Caki2 (cell line): Measurements from ENCODE around the gene IGSF3. TPM values are rescaled to one million over a fixed set of nuclear protein-coding genes. Genes with fewer than 3 reads are reported as not detected.
"Not testable (repeated sequence)": the region's sequence is repeated elsewhere in the genome, so short reads cannot be mapped to it uniquely, and the experiment has no call there.

ENCODE experiments used
- DNase-seq: peaks from one replicate; pipeline ENCODE4 v3.0.0-alpha.2; 2015; ENCODE audit warnings: low read depth
- in situ Hi-C: cut with HindIII; loops from 2 replicates; pipeline ENCODE4 v1.10.0; 2016; ENCODE audit warnings: low sequenced_read_pairs, low pct_unique_long_range_greater_than_20kb, mixed read lengths
- total RNA-seq: library from RNA; depleted of rRNA; stranded (reverse); fragments of >200 nt; shearing (Covaris generic); gene quantifications from 2 replicates; pipeline ENCODE4 v1.2.3, GENCODE V29; 2014; ENCODE audit warnings: low replicate concordance

The IGSF3 gene
- total RNA-seq, 1 experiment from 2014 or later = 30.4 TPM

DNA sequence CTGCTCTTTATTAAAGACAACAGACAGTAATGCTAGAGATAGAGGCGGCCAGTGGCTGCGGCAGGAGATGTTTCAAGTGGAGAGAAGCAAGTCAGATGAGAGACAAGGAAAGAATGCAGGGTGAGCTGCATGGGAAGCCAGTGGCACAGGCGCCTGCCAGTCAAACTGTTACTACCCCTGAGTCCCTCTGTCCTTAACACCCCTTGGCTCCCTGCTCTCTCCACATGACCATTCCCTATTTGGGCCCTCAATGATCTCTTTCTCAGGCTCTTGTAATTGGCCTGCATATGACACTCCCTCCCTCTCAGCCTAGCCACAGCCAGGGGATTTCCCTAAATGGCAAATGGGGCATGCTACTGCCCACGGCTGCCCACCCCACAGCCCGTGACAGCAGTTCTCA, 74.1 kb downstream of the IGSF3 start:
- DNase-seq, in situ Hi-C loops: not testable (repeated sequence)

- DNase-seq, in situ Hi-C loops: not testable (repeated sequence)
Measured at GRCh38 chr1:116591951-116592605, 75.5 kb downstream of the IGSF3 start.

DNA sequence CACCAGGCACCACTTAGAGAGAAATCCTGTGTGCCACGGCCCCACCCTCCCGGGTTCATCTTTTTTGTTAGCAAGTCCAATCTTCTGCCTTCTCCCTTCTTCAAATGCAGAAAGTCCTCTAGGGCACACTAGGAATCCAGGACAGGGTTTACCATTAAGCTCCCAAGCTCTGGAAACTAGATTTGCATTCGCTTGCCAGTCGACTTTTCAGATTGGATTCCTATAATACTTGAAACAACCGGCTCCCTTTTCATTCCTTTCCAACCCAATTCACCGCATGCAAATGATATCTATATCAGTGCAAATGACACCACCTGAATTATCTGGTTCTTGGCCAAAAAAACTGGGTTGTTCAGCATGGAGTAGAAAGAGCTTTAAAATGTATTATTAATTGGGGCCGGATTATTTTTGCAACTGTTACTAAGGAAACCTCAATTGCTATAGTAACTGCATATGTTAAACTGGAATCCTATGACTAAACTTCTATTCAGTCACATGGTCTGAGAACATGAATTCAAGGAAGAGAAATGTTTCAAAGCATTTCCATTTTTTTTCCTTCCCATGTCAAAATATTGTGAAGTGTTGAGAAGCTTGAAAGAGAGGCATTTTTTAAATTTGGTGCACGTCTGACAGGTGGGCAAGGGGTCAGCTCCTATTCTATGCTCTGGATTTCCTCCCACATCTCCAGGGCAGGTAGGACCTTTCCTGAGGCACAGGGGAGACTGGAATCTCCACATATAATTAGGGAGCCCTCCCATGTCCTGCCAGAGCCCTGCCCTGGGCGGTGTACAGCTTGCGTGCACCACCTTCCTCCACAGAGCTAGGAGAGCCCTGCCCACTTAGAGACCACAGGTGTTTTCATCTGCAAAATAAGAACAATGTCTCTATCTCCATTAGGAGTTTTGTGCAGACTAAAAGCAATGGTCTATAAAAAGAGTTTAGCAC, 76.3 kb downstream of the IGSF3 start:
- in situ Hi-C loops, DNase-seq: not testable (repeated sequence)

GRCh38 chr1:116590359-116591005, 77.1 kb downstream of the IGSF3 start:
- DNase-seq, in situ Hi-C loops: not testable (repeated sequence)

- DNase-seq = peak; percentile 29
- in situ Hi-C loops = not testable (repeated sequence)
Measured at GRCh38 chr1:116589101-116589735, 78.3 kb downstream of the IGSF3 start.

GRCh38 chr1:116587501-116588227, 79.9 kb downstream of the IGSF3 start:
- in situ Hi-C loops = no loop called here

DNA sequence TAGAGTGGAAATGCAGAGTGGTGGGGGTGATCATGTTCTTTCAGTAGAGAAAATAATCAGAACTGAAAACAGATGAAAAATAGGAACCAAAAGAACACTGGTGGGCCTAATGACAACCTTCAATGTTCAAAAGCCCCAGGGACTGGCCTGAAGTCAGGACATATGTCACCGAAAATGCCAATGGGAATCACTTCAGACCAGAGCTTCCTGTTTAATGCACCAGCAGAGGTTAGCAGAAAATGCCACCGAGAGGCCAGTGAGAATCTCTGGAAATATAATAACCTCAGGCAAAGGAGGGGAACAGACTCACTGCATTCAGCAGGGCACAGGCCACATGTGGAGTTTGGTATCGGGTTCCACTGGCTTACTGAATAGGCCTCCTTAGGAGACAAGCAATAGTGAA, 80.8 kb downstream of the IGSF3 start:
- DNase-seq = no peak
- in situ Hi-C loops = no loop called here

More at GRCh38 chr1:116587501-116588227, 79.9 kb downstream of the IGSF3 start:
- no peak for DNase-seq

DNA sequence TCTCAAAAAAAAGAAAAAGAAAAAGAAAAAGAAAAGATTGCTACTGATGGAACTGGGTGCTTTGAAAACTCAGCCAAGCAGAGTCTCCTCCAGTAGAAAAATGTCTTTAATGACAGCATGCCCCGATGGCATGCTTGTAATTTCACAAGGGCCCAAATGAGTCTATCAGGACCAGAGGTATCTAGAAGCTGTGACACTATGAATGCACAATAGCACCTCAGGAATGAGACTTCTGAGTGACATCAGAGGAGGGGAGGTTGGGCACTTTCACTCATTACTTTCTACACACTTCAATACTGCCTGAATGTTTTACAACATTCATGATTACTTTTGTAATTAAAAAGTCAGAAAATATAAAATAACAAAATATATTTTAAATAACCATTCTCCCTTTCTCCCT, 81.6 kb downstream of the IGSF3 start:
- no peak for DNase-seq
- in situ Hi-C loops = no loop called here

GRCh38 chr1:116581323-116581885, 86.1 kb downstream of the IGSF3 start:
- no peak for DNase-seq
- in situ Hi-C loops = no loop called here

DNA sequence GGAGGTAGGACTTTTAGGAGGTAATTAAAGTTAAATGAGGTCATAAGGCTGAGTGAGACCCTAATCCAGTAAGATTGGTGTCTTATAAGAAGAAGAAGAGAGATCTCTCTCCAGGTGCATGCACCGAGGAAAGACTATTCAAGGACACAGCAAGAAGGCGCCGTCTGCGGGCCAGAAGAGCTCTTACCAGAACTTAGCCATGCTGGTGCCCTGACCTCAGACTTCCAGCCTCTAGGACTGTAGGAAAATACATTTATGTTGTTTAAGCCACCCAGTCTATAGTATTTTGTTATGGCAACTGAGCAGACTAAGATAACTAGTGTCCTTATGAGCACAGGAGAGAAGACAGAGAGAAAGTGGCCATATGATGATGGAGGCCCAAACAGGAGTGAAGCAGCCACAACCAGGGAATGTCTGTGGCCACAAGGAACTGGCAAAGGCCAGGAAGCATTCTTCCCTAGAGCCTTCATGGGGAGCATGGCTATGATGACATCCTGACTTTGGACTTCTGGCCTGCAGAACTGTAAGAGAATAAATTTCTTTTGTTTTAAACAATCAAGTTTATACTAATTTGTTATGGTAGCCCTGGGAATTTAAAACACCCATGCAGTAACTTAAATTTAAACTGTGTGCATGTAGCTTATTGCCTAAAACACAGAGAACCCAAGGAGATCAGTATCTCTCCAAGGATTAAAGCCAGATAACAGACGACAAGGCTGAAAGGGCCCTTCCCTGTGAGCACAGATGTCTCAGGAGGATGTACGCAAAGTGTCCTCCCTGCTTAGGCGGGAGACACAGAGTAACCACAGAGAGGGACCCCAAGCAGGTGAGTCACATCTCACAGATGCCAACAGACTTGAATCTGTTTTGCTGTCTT, 86.8 kb downstream of the IGSF3 start:
- in situ Hi-C loops = no loop called here
- DNase-seq = no peak

- no peak for DNase-seq
- in situ Hi-C loops = no loop called here
Measured at GRCh38 chr1:116579259-116579875, 88.2 kb downstream of the IGSF3 start.

DNA sequence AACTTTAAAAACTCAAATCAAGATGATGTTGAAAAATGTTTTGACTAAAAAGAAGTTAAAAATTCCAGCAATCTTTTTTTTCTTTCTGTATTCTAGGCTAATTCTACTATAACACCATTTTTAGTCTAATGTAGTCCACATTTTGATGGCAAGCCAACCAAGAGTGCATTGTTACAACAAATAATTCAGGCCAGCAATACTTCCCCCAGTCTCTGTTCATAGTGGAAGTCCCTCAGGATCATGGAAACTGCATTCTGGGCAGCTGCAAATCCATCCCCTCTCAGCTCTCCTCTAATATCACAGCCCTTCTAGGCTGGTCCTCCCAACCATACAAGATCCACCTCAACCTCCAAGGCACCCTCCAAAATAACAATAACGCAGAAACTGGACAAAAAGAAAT, 89.0 kb downstream of the IGSF3 start:
- DNase-seq = no peak
- in situ Hi-C loops = no loop called here

GRCh38 chr1:116577759-116578314, 89.7 kb downstream of the IGSF3 start:
- in situ Hi-C loops = no loop called here
- no peak for DNase-seq

GRCh38 chr1:116574581-116575291, 92.8 kb downstream of the IGSF3 start:
- in situ Hi-C loops = no loop called here

DNA sequence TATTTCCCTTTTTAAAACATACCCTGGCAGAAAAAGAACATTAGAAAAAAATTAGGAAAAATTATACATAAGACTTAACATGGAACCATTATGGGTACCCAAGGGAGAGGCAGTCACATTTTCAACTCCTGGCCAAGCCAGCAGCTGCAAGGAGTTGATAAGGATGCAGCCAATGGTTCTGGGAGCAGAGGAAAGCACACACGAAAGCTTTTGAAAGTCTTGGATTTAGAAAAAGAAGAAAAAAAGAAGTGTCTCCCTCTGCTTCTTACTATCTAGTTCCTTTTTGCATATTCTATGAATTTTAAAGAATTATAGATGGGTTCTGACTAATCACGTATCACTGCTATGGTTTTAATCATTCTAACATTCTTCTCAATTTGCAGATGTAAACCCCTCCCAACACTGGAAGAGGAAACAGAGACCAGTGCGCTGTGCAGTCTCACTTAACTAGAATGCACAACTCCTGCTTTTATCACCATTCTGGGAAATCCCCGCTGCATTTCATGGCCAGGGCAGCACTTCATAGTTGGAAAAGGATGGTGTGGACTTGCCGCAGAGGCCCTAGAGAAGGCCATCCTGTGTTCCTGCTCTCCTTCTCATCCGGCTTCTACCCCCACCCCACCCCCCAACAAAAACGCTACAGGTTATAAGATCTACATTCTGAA, 94.0 kb downstream of the IGSF3 start:
- in situ Hi-C loops = no loop called here
- DNase-seq = no peak

More at GRCh38 chr1:116574581-116575291, 92.8 kb downstream of the IGSF3 start:
- DNase-seq = peak; percentile 37
